PC-3 (cell line): ENCODE data around the gene AFMID. TPM values are rescaled to one million over a fixed set of nuclear protein-coding genes. Genes with fewer than 3 reads are reported as not detected.

Experiments
- ATAC-seq: fragments of 200-7000 bp; cut with Tn5 transposase; 2 replicates; pipeline ENCODE4 v1.9.1; 2020; ENCODE audit warnings: mild to moderate bottlenecking, moderate library complexity
- BruUV-seq: library from RNA; stranded (reverse); fragments of 400-500 nt; replicated peaks from 2 replicates; lab custom pipeline; 2021; lab: Mats Ljungman, UMichigan
- CTCF ChIA-PET: fragments of 300-600 bp; sonication (Branson Sonifier 250); formaldehyde crosslinking; loops from one replicate; lab custom pipeline; 2022; ENCODE audit warnings: antibody characterized with exemption; lab: Charles Lee
- POLR2A ChIA-PET: fragments of 300-600 bp; sonication (Branson Sonifier 250); formaldehyde crosslinking; loops from one replicate; lab custom pipeline; 2022; ENCODE audit warnings: antibody characterized with exemption; ENCODE audit not compliant: unreplicated experiment; lab: Charles Lee
- DNase-seq: peaks from one replicate; pipeline ENCODE4 v3.0.0-alpha.2; 2015
- H2AFZ ChIP-seq: fragments of 300-600 bp; sonication (generic); 2 replicates; pipeline ENCODE4 v1.6.0; 2016; ENCODE audit warnings: antibody characterized with exemption, low read length
- H3F3A ChIP-seq: fragments of 300-600 bp; sonication (generic); one replicate; pipeline ENCODE4 v1.6.0; 2017; ENCODE audit warnings: antibody characterized with exemption, low read length, control low read depth, mild to moderate bottlenecking; ENCODE audit not compliant: unreplicated experiment
- H3K27ac ChIP-seq: fragments of 300-600 bp; sonication (generic); 2 replicates; pipeline ENCODE4 v1.5.1; 2016; ENCODE audit warnings: mild to moderate bottlenecking, low read length
- H3K27me3 ChIP-seq: fragments of 300-600 bp; sonication (generic); 2 replicates; pipeline ENCODE4 v1.6.1; 2016; ENCODE audit warnings: low read length, mixed read lengths
- H3K36me3 ChIP-seq: fragments of 300-600 bp; sonication (generic); 2 replicates; pipeline ENCODE4 v1.6.1; 2016; ENCODE audit warnings: low read depth, mixed run types, low read length, mixed read lengths
- H3K4me1 ChIP-seq: fragments of 300-600 bp; sonication (generic); 2 replicates; pipeline ENCODE4 v1.5.1; 2016; ENCODE audit warnings: low read length; ENCODE audit not compliant: insufficient read depth
- H3K4me2 ChIP-seq: fragments of 300-600 bp; sonication (generic); 2 replicates; pipeline ENCODE4 v1.6.0; 2016; ENCODE audit warnings: low read length
- H3K4me3 ChIP-seq: fragments of 300-600 bp; sonication (generic); 2 replicates; pipeline ENCODE4 v1.5.1; 2016; ENCODE audit warnings: mild to moderate bottlenecking, low read length, mixed read lengths
- H3K79me2 ChIP-seq: fragments of 300-600 bp; sonication (generic); 2 replicates; pipeline ENCODE4 v1.6.1; 2017; ENCODE audit warnings: low read length, mixed read lengths
- H3K9ac ChIP-seq: fragments of 300-600 bp; sonication (generic); 2 replicates; pipeline ENCODE4 v1.6.0; 2016; ENCODE audit warnings: mild to moderate bottlenecking, low read length
- H3K9me2 ChIP-seq: fragments of 300-600 bp; sonication (generic); replicated peaks from 2 replicates; pipeline ENCODE4 v1.6.1; 2016; ENCODE audit warnings: mixed run types, low read length, mixed read lengths
- H3K9me3 ChIP-seq: fragments of 300-600 bp; sonication (generic); 2 replicates; pipeline ENCODE4 v1.6.1; 2016; ENCODE audit warnings: low read length, mixed read lengths
- H4K20me1 ChIP-seq: fragments of 300-600 bp; sonication (generic); 2 replicates; pipeline ENCODE4 v1.6.1; 2016; ENCODE audit warnings: low read length, mixed read lengths
- EZH2 ChIP-seq: fragments of 300-600 bp; sonication (generic); IDR thresholded peaks from one replicate; pipeline ENCODE4 v1.6.1; 2017; ENCODE audit warnings: antibody characterized with exemption, mild to moderate bottlenecking, low read length; ENCODE audit not compliant: unreplicated experiment
- EZH2phosphoT487 ChIP-seq: fragments of 300-600 bp; sonication (generic); IDR thresholded peaks from 2 replicates; pipeline ENCODE4 v1.6.1; 2018; ENCODE audit warnings: mild to moderate bottlenecking, antibody characterized with exemption, low read length, borderline replicate concordance
- intact Hi-C: fragments of 100-400 bp; cut with micrococcal nuclease; formaldehyde crosslinking; loops from 2 replicates; pipeline ENCODE4 v1.9.0; 2023
- total RNA-seq: library from RNA; depleted of rRNA; stranded (reverse); fragments of >200 nt; gene quantifications from 2 replicates; pipeline ENCODE4 v1.2.3, GENCODE V29; 2014
- TF ChIP-seq, protein P1 (sequence below): fragments of 300-600 bp; sonication (generic); conservative IDR thresholded peaks from 2 replicates; pipeline ENCODE4 v1.5.1; 2017; ENCODE audit warnings: antibody characterized with exemption, low read depth, mild to moderate bottlenecking, low read length

AFMID gene
- total RNA-seq, 1 experiment from 2014 or later: 58.9 TPM

DNA sequence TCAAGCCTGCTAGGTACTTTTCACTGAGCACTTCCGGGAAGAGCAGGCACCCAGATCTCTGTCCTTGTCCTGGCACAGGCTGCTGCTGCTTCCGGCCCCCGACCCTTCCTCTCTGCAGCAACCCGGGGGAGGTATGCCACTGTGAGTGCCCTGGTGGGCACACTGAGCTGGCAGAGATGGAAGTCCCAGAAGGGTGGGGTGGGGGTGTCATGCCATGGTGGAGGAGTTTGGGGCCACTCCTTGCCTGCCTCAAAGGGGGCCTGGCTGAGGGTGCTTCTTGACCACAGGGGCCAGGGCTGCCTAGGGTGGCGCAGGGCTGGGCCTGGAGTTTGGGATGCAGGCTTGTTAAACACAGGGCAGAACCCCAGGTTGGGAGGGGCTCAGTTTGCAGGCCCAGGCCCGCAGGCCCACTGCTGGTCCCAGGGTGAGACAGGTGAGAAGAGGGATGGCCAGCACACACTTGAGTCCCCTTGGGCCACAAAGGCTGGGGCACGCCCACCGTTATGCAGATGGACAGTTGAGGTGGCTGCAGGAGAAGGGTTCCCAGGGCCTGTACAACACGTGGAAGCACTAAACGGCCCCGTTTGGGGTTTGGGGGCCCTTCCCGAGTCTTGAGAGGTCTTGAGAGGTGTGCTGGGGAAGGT lies 53.0 kb downstream of the AFMID start:
- no peak overlapping the region for H3K9ac ChIP-seq
- no peak for DNase-seq
- CTCF ChIA-PET: no interaction called here

DNA sequence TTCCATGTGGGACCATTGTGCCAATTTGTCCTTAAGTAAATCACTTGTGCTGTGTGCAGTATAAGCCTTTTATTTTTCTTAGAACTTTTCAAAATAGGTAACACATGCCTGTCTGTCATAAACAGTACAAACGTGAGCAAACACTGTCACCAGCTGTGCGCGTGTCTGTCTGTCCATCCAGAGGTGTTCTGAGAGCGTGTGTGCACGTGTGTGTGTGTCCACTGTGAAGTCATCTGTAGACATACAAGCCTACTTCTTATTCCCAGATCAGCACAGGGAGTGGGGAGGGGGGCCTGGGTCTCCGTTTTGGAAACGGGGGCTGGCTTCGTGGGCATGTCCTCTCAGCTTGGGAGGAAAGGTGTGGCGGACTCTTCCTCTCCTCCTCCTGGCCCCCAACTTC lies 53.7 kb downstream of the AFMID start:
- no peak for TF ChIP-seq EZH2
- TF ChIP-seq, protein P1, sequence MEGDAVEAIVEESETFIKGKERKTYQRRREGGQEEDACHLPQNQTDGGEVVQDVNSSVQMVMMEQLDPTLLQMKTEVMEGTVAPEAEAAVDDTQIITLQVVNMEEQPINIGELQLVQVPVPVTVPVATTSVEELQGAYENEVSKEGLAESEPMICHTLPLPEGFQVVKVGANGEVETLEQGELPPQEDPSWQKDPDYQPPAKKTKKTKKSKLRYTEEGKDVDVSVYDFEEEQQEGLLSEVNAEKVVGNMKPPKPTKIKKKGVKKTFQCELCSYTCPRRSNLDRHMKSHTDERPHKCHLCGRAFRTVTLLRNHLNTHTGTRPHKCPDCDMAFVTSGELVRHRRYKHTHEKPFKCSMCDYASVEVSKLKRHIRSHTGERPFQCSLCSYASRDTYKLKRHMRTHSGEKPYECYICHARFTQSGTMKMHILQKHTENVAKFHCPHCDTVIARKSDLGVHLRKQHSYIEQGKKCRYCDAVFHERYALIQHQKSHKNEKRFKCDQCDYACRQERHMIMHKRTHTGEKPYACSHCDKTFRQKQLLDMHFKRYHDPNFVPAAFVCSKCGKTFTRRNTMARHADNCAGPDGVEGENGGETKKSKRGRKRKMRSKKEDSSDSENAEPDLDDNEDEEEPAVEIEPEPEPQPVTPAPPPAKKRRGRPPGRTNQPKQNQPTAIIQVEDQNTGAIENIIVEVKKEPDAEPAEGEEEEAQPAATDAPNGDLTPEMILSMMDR: no peak
- no peak for TF ChIP-seq EZH2phosphoT487
- Histone ChIP-seq H3F3A (no peaks in the 10 kb centered on the region), H3K79me2 (no peaks in the 10 kb centered on the region), H3K4me2 (no peak overlapping the region), H3K9me3 (no peaks in the 10 kb centered on the region), H3K4me1 (peaks cover 13% of the 10 kb centered on the region), H4K20me1 (no peaks in the 10 kb centered on the region), H2AFZ (no peak overlapping the region), H3K9ac (no peak overlapping the region), H3K9me2 (no peaks in the 10 kb centered on the region), H3K4me3 (no peak overlapping the region), H3K36me3 (no peaks in the 10 kb centered on the region), H3K27me3 (no peaks in the 10 kb centered on the region), H3K27ac (no peak overlapping the region)
- no peak for ATAC-seq
- CTCF ChIA-PET: no interaction called here
- BruUV-seq: no TSS peak
- intact Hi-C loops: no loop called here
- POLR2A ChIA-PET: no interaction called here
- no peak for DNase-seq

More for the DNA sequence above, 53.0 kb downstream of the AFMID start:
- intact Hi-C loops: no loop called here
- H3K4me3 ChIP-seq: no peak overlapping the region
- POLR2A ChIA-PET: no interaction called here
- H3K79me2 ChIP-seq: no peaks in the 10 kb centered on the region
- no peaks in the 10 kb centered on the region for H3K36me3 ChIP-seq
- TF ChIP-seq, protein P1: no peak
- no peak for TF ChIP-seq EZH2
- no peak for TF ChIP-seq EZH2phosphoT487
- ATAC-seq: no peak
- H3K9me2 ChIP-seq: no peaks in the 10 kb centered on the region
- H3F3A ChIP-seq: no peaks in the 10 kb centered on the region
- peaks cover 13% of the 10 kb centered on the region for H3K4me1 ChIP-seq
- no peaks in the 10 kb centered on the region for H3K27me3 ChIP-seq
- no peaks in the 10 kb centered on the region for H3K9me3 ChIP-seq
- no peaks in the 10 kb centered on the region for H4K20me1 ChIP-seq
- H3K4me2 ChIP-seq: no peak overlapping the region
- BruUV-seq: no TSS peak
- no peak overlapping the region for H2AFZ ChIP-seq
- no peak overlapping the region for H3K27ac ChIP-seq

DNA sequence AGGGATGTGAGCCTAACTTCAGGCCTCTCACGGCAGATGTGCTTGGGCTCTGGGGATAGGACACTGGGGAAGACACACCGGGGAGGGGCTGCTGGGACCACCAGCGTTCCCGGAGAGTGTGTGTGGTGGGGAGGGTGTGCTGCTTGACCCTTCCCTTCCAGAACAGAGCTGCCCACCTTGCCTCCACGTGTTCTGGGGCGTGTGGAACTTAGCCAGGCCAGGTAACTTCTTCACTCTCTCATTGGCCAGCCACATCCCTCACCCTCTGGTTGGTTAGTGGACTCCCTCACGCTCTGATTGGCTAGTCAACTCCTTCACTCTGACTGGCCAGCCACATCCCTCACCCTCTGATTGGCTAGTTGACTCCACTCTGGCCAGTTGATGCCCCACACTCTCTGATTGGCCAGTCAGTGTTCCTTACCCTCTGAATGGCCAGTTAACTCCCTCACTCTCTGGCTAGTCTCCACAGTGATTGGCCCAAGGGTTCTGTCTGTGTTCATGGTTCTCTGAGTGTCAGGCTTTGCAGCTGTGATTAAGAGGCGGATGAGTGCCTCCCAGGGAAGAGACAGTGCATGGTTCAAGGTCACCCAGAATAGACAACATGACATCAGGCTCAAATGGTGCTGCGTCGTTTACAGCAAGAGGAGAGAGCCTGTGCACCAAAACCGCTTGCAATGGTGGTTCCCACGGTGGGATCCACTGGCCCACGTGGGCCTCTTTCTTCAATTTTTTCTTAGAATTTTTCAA lies 54.3 kb downstream of the AFMID start:
- intact Hi-C loops: no loop called here
- Histone ChIP-seq H3K9ac (no peak overlapping the region), H3K4me2 (no peak overlapping the region), H3K27me3 (no peaks in the 10 kb centered on the region), H3K9me3 (no peaks in the 10 kb centered on the region), H3K79me2 (no peaks in the 10 kb centered on the region), H2AFZ (no peak overlapping the region), H3K4me3 (no peak overlapping the region), H3K9me2 (no peaks in the 10 kb centered on the region), H3K27ac (no peak overlapping the region), H3K4me1 (peaks cover 13% of the 10 kb centered on the region), H3F3A (no peaks in the 10 kb centered on the region), H4K20me1 (no peaks in the 10 kb centered on the region), H3K36me3 (no peaks in the 10 kb centered on the region)
- no TSS peak for BruUV-seq
- ATAC-seq (peak; percentile 26; the same call in 1 of the 2 replicates), DNase-seq (peak; percentile 45)
- CTCF ChIA-PET: no interaction called here
- POLR2A ChIA-PET: no interaction called here
- TF ChIP-seq, protein P1: no peak
- no peak for TF ChIP-seq EZH2
- TF ChIP-seq EZH2phosphoT487: no peak
